GM21390 (cell line): ENCODE measurements around the gene SCAF4.
"Not testable (repeated sequence)": the region's sequence is repeated elsewhere in the genome, so short reads cannot be mapped to it uniquely, and the experiment has no call there.

Source experiments
- ATAC-seq: cut with Tn5 transposase; IDR thresholded peaks from one replicate; pipeline ENCODE4 v1.9.1; 2021; ENCODE audit not compliant: unreplicated experiment

Gene SCAF4

GRCh38 chr21:31675318-31675717 lies 56.6 kb downstream of the SCAF4 start:
- no peak for ATAC-seq

DNA sequence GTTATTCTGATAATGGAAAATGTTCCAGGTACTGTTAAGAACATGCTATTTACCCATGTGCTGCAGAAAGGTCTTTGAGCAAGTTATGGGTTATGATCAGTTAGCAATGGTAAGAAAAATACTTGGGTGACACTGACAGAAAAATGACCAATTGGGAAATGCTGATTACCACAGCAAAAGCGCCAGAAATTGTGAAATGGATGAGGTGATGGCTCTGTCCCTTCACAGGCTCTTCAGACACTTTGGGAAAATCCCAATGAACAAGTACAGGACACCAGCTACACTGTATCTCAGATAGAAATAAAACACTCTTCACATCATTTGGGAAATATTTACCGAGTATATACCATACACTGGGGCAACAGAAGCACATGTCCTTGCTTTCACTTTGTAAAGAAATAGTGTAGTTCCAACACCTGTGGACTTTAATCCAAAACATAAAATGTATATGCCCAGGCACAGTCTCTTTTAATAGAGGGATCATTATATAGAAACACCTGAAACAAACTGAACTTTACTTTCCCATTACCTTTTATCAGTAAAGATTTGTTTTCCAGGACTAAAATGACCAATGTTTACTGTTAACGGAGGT lies 58.5 kb downstream of the SCAF4 start:
- ATAC-seq = no peak

GRCh38 chr21:31671931-31672330 lies 60.0 kb downstream of the SCAF4 start:
- no peak for ATAC-seq

- ATAC-seq = no peak
These were observed 60.7 kb downstream of the SCAF4 start for GRCh38 chr21:31671146-31671716.

GRCh38 chr21:31670070-31670469 lies 61.8 kb downstream of the SCAF4 start:
- ATAC-seq = no peak

- no peak for ATAC-seq
These were observed 63.0 kb downstream of the SCAF4 start for GRCh38 chr21:31668651-31669491.

- ATAC-seq = no peak
These were observed 64.3 kb downstream of the SCAF4 start for GRCh38 chr21:31667639-31668038.

GRCh38 chr21:31667132-31667531 lies 64.8 kb downstream of the SCAF4 start:
- ATAC-seq = no peak

GRCh38 chr21:31666445-31667010 lies 65.4 kb downstream of the SCAF4 start:
- ATAC-seq = peak; percentile 44

DNA sequence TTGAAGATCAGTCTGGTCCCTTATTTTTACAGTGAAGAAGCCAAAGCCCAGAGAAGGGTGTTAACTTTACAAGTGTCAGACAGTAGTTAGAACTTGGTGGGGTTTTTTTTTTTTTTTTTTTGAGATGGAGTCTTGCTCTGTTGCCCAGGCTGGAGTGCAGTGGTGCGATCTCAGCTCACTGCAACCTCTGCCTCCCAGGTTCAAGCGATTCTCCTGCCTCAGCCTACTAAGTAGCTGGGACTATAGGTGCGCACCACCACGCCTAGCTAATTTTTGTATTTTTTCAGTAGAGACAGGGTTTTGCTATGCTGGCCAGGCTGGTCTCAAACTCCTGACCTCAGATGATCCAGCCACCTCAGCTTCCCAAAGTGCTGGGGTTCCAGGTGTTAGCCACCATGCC lies 66.0 kb downstream of the SCAF4 start:
- ATAC-seq = not testable (repeated sequence)

DNA sequence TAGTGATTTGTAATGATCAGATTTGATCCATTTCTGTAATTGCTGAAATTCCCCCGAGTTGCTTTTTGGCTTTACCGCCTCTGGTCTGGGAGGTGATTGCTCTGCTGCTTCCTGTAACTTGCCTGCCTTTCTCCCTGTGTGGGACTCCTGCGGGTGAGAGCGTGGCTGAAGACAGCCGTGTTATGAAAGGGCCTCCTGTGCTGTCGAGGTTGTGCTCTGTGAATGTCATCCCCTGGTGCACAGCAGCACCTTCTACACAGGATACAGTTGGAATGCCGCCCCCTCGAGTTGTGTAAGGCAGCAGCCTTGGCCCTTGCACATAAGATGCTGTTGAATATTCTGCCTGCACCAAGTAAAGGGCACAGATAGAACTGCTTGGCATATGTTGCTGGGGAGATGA lies 66.5 kb downstream of the SCAF4 start:
- no peak for ATAC-seq

DNA sequence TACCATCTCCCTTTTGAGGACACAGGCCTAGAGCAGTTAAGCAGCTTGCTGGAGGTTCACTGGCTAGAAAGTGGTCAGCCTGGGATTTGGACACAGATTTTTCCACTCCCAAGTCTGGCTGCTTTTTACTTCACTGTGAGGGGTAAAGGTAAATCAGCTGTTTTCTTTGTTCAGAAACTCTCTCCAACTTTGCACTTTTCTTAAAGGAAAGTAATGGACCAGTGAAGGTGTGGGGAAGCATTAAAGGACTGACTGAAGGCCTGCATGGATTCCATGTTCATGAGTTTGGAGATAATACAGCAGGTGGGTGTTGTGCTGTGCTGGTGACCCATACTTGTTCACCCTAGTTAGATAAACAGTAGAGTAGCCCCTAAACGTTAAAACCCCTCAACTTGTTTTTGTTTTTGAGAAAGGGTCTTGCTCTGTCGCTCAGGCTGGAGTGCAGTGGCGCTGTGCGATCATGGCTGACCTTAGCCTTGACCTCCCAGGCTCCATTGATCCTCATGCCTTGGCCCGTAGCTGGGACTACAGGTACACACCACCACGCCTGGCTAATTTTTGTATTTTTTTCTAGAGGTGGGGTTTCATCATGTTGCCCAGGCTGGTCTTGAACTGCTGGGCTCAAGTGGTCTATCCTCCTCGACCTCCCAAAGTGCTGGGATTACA lies 68.2 kb downstream of the SCAF4 start:
- ATAC-seq = no peak

GRCh38 chr21:31660591-31660990 lies 71.3 kb downstream of the SCAF4 start:
- no peak for ATAC-seq

DNA sequence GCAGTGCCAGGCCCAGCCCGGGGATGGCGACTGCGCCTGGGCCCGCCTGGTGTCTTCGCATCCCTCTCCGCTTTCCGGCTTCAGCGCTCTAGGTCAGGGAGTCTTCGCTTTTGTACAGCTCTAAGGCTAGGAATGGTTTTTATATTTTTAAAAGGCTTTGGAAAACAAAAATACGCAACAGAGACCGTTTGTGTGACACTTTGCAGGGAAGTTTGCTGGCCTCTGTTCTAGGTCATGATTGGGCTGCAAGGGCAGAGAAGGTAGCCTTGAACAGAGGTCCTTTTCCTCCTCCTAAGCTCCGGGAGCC lies 71.7 kb downstream of the SCAF4 start:
- peak; percentile 31 for ATAC-seq

- peak; percentile 93 for ATAC-seq
These were observed 72.2 kb downstream of the SCAF4 start, which contains the start of gene SOD1 for GRCh38 chr21:31659536-31660258. Gene SOD1, plus strand, starts transcription at chr21:31659693. Its CDS starts 77 bp downstream, at chr21:31659770.

GRCh38 chr21:31659286-31659535 lies 72.7 kb downstream of the SCAF4 start:
- ATAC-seq = peak; percentile 18

- no peak for ATAC-seq
These were observed 73.9 kb downstream of the SCAF4 start for GRCh38 chr21:31658053-31658452.

GRCh38 chr21:31656199-31657095 lies 75.5 kb downstream of the SCAF4 start:
- no peak for ATAC-seq

GRCh38 chr21:31654821-31655580 lies 76.9 kb downstream of the SCAF4 start:
- not testable (repeated sequence) for ATAC-seq
